H7 (cell line): Measurements from ENCODE around the gene F11R. TPM values are rescaled to one million over a fixed set of nuclear protein-coding genes. Genes with fewer than 3 reads are reported as not detected.
"Not testable (repeated sequence)": the region's sequence is repeated elsewhere in the genome, so short reads cannot be mapped to it uniquely, and the experiment has no call there.

ENCODE experiments used
- DNase-seq: peaks from one replicate; pipeline ENCODE4 v3.0.0; 2012
- H3K27me3 ChIP-seq: 2 replicates; pipeline ENCODE4 v1.6.0; 2011; ENCODE audit warnings: mild to moderate bottlenecking, low read length; ENCODE audit not compliant: control insufficient read depth, insufficient read depth
- H3K36me3 ChIP-seq: replicated peaks from 2 replicates; pipeline ENCODE4 v1.5.1; 2011; ENCODE audit warnings: low read length; ENCODE audit not compliant: control insufficient read depth, insufficient read depth
- H3K4me3 ChIP-seq: 2 replicates; pipeline ENCODE4 v1.5.1; 2011; ENCODE audit warnings: low read depth, mild to moderate bottlenecking, control low read depth, low read length, moderate library complexity; ENCODE audit not compliant: insufficient read depth
- total RNA-seq: library from RNA; depleted of rRNA; stranded (reverse); fragments of >200 nt; shearing (Covaris generic); gene quantifications from 2 replicates; pipeline ENCODE4 v1.2.3, GENCODE V29; 2014; rRNA removed

The F11R gene
- total RNA-seq, 1 experiment from 2014 or later, result 211 TPM

DNA sequence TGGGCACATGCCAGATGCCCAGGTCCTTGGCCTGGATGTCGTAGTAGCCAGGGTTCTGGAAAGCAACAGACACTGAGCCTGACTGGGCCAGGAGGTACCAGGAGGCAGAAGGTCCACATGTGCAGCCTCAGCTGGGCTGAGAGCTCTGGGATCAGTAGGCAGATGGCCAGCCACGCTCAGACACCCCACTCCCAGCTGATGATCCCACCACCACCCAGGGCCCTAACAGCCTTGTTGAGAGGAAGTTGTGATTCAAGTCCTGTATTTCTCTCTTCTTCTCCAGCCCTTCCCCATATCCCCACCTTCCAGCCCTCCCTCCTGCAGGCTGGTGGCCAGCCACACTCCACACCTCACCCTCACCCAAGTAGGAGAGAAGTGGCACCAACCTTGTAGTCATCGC lies 70.3 kb downstream of the F11R start:
- no peak for DNase-seq
- Histone ChIP-seq H3K36me3 (no peaks in the 10 kb centered on the region), H3K27me3 (no peaks in the 10 kb centered on the region; the same call in 1 of the 2 replicates), H3K4me3 (no peak overlapping the region)

DNA sequence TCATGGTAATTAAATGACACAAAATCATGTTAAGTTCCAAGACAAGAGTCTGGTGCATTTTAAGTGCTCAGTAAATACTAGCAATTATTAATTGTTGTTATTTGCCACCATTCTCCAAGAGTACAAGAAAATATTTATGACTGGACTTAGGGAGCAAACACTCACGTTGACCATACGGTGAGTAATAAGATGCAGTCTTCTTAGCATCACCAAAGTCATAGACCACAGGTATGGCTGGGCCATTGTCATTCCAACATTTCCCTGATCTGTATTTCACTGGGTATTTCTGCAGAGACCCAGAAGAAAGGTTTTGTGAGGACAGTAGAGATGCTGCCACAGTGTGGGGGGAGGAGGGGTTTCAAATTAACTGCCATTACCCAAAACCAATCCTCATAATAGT lies 71.1 kb downstream of the F11R start:
- H3K27me3 ChIP-seq, result no peaks in the 10 kb centered on the region; the same call in 1 of the 2 replicates
- no peaks in the 10 kb centered on the region for H3K36me3 ChIP-seq
- DNase-seq, result no peak
- H3K4me3 ChIP-seq, result no peak overlapping the region

DNA sequence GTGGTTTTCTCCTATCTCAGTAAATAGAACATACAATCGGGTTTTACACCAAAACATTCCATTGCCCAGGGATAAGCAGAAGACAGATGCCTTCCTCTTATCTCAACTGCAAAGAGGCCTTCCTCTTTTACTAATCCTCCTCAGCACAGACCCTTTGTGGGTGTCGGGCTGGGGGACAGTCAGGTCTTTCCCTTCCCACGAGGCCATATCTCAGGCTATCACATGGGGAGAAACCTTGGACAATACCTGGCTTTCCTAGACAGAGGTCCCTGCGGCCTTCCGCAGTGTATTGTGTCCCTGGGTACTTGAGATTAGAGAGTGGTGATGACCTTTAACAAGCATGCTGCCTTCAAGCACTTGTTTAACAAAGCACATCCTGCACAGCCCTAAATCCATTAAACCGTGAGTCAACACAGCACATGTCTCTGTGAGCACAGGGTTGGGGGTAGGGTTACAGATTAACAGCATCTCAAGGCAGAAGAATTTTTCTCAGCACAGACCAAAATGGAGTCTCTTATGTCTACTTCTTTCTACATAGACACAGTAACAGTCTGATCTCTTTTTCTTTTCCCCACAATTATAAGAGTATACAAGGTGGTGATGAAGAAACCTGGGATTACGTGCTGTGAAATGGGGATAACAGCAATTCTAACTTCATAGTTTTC lies 71.6 kb downstream of the F11R start:
- not testable (repeated sequence) for H3K36me3 ChIP-seq, DNase-seq, H3K4me3 ChIP-seq, H3K27me3 ChIP-seq

GRCh38 chr1:160947174-160947759 lies 73.7 kb downstream of the F11R start:
- H3K4me3 ChIP-seq, DNase-seq, H3K36me3 ChIP-seq: not testable (repeated sequence)

DNA sequence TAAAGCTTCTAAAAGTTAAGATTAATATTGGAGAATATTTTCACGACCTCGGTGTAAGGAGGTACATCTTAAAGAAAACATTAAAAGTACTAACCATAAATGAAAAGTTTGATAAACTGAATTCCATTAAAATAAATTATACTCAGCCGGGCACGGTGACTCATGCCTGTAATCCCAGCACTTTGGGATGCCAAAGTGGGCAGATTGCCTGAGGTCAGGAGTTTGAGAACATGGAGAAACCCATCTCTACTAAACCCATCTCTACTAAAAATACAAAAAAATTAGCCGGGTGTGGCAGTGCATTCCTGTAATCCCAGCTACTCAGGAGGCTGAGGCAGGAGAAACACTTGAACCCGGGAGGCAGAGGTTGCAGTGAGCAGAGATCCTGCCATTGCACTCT lies 75.1 kb downstream of the F11R start:
- DNase-seq, H3K4me3 ChIP-seq, H3K27me3 ChIP-seq, H3K36me3 ChIP-seq: not testable (repeated sequence)

More at GRCh38 chr1:160947174-160947759, 73.7 kb downstream of the F11R start:
- H3K27me3 ChIP-seq, result not testable (repeated sequence)

Other genes starting within 250 kb of the F11R start
- gene LY9, start 225.0 kb downstream of the F11R start, total RNA-seq, result 0.24 TPM in 1 of 2 replicates, not detected in the other
- not detected in 2 replicates for gene CD244, start 158.3 kb downstream of the F11R start, total RNA-seq
- not detected in 2 replicates for gene ITLN1, start 136.0 kb downstream of the F11R start, total RNA-seq
- 2.7 and 5.2 TPM in 2 replicates for gene ITLN2, start 66.3 kb downstream of the F11R start, total RNA-seq
- gene TSTD1, start 17.8 kb upstream of the F11R start, total RNA-seq, result 91.3 and 114 TPM in 2 replicates
- 169 and 176 TPM in 2 replicates for gene USF1, start 24.8 kb upstream of the F11R start, total RNA-seq
- gene ARHGAP30, start 48.7 kb upstream of the F11R start, total RNA-seq, result 0.11 TPM in 1 of 2 replicates, not detected in the other
- not detected in 2 replicates for gene NECTIN4, start 68.4 kb upstream of the F11R start, total RNA-seq
- gene KLHDC9, start 77.2 kb upstream of the F11R start, total RNA-seq, result 21.9 and 23.2 TPM in 2 replicates
- 46.8 and 60.6 TPM in 2 replicates for gene PFDN2, start 96.9 kb upstream of the F11R start, total RNA-seq
- gene NIT1, start 97.0 kb upstream of the F11R start, total RNA-seq, result 75.9 and 81.5 TPM in 2 replicates
- 52.8 and 63.6 TPM in 2 replicates for gene DEDD, start 111.5 kb upstream of the F11R start, total RNA-seq
- gene UFC1, start 132.8 kb upstream of the F11R start, total RNA-seq, result 81.9 and 86.1 TPM in 2 replicates
- gene USP21, start 138.3 kb upstream of the F11R start, total RNA-seq, result 10.7 and 12.0 TPM in 2 replicates
- gene PPOX, start 145.3 kb upstream of the F11R start, total RNA-seq, result 57.3 and 64.7 TPM in 2 replicates
- 105 and 106 TPM in 2 replicates for gene B4GALT3, start 156.4 kb upstream of the F11R start, total RNA-seq
- 9.0 and 11.7 TPM in 2 replicates for gene ADAMTS4, start 177.9 kb upstream of the F11R start, total RNA-seq
- 278 and 312 TPM in 2 replicates for gene NDUFS2, start 181.2 kb upstream of the F11R start, total RNA-seq
- gene FCER1G, start 194.1 kb upstream of the F11R start, total RNA-seq, result 0.35 TPM in 1 of 2 replicates, not detected in the other
- gene APOA2, start 202.5 kb upstream of the F11R start, total RNA-seq, result 7.2 TPM in 1 of 2 replicates, not detected in the other
- 32.7 and 38.1 TPM in 2 replicates for gene TOMM40L, start 204.9 kb upstream of the F11R start, total RNA-seq
- gene NR1I3, start 217.1 kb upstream of the F11R start, total RNA-seq, result not detected in 2 replicates
- 0.35 TPM in 1 of 2 replicates, not detected in the other for gene PCP4L1, start 237.6 kb upstream of the F11R start, total RNA-seq